GM18519 (cell line): Measurements from ENCODE around the gene IMPA2.

Source experiments
- ATAC-seq: cut with Tn5 transposase; IDR thresholded peaks from one replicate; pipeline ENCODE4 v1.9.1; 2021; ENCODE audit warnings: mild to moderate bottlenecking, moderate library complexity; ENCODE audit not compliant: unreplicated experiment, low FRiP score

The IMPA2 gene

DNA sequence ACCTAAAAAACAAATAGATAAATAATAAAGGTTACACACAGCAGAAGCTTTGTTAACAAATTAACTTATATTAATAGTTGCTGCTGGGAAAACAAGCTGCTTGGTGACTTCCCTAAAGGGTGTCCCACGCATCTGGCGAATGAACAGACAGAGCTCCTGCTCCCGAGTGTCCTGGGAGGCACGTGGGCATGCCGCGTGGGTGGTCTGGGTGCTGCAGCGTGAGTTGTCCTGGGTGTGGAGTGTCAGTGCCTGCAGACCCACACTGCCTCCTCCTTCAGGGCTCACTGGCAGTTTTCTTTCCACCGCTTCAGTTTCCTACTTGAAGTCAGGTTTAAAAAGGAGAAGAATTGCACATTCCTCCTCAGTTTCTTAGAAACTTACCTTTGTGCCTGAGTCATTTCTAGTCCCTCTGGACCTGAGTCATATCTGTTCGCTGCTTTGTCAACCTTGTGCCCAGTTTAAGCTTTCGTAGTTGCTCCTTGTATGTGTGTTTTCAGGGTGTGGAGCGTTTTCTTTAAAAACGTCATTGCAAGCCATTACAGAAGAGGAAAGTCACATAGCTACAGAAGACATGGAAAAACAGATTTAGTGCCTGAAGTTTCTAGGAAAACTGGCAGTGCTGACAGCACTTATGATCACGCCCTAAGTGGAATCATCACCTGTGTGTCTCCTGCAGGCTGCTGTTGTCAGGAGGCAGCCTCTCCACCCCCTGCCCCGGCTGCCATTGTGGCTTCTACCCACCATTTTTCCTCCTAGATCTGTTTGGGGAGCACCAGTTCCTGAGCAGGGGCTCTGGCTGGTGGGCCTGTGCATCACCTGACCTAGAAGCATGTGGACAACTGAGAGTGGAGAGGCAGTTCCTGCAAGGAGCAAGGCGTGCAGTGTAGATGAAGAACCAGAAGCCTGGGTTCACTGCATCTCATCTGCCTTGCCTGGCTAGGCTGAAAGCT is 24.5 kb downstream of the IMPA2 start:
- no peak for ATAC-seq

- ATAC-seq: no peak
Observed at GRCh38 chr18:12006488-12006840, 25.2 kb downstream of the IMPA2 start.

DNA sequence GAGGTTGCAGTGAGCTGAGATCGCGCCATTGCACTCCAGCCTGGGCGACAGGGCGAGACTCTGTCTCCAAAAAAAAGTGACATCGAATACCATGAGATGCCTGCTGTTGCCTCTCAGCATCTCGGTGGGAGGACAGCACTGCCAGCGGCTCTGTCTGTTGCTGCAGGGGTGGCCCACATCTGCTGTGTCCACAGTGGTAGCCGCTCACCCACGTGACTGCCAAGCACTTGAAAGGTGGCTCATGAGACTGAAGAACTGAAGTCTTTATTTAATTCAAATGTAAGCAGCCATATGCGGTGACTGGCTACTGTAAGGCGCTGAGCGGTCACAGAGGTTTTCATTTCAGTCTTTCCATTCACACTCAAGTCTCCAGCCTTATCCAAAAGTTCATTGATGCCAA is 25.8 kb downstream of the IMPA2 start:
- no peak for ATAC-seq

DNA sequence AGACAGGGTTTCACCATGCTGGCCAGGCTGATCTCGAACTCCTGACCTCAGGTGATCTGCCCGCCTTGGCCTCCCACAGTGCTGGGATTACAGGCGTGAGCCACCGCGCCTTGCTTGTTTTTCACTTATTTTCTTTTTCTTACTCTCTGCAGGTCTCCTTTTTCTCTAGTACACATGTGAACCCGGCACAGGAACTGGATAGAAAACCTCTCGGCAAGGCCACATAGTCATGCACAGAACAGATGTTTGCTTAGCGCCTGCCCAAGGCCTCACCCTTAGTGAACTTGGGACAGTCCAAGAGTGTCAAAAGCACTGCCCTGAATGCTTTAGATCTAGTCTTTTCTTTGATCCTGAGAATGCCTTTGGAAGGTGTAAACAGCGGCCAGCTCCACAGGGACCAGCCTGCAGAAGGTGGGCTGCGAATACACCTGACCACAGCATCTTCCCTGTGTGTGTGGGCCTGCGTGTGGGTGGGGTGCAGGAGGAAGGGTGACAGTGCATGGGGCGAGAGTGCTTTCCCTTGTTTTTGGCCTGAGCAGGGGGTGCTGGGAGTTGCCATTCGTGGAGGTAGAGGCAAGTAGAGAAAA is 27.0 kb downstream of the IMPA2 start:
- ATAC-seq: no peak

DNA sequence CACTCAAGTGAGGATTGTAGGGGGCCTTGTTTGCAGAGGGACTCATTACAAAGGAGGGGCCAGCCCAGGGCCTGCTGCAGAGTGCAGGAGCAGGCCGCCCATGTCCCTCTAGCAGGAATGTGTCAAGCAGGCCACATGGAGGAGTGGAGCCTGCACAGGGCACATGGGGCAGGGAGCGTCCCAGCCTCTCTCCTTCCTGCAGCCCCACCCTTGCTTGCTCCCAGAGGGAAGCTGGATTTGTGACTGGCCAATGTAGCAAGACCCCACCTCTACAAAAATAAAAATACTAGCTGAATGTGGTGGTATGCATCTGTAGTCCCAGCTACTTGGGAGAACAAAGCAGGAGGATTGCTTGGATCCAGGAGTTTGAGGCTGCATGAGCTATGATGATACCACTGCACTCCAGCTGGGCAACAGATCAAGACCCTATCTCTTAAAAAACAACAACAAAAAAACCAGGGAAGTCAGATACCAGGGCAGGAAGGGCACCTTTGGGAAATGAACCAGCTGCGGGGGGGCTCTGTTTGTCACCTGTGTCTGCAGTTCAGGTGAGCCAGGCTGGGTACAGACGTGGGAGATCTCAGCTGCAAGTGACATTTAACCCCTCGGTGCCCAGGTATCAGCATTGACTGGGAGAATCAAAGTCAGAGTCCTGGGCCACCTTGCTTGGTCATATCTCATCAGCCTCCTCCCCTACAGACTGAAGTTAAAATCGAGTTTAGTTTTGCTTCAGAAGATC is 27.7 kb downstream of the IMPA2 start:
- no peak for ATAC-seq

- no peak for ATAC-seq
Observed at GRCh38 chr18:12009581-12010140, 28.4 kb downstream of the IMPA2 start.

GRCh38 chr18:12010187-12010802 is 29.0 kb downstream of the IMPA2 start:
- no peak for ATAC-seq

- no peak for ATAC-seq
Observed at GRCh38 chr18:12011199-12011956, 30.1 kb downstream of the IMPA2 start.

DNA sequence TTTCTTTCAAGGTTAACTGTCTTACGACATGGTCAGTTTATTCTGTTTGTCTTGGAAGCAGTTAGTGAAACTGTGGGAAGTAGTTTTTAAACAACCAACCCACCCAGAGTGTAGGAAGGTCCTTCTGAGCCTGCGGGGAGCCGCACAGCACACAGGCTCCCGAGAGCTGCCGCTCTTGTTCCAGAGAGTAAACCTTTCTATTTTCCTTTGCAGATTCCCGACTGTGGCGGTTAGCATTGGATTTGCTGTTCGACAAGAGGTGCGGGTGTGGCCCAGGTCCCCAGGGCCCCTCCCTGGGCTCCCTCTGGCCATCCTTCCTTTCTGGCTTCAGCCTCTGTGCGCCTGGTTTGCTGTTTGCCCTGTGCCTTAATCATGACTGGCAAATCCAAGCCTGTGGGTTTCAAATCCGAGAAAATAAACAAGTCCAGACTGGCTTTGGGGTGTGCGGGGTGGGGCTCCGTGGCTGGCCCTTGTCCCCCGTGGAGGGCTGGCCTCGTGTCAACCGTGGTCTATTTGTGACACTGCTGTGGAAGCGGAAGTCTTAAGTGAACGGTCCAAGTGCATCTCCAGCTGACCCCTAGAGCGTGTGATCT is 30.7 kb downstream of the IMPA2 start:
- ATAC-seq: no peak

DNA sequence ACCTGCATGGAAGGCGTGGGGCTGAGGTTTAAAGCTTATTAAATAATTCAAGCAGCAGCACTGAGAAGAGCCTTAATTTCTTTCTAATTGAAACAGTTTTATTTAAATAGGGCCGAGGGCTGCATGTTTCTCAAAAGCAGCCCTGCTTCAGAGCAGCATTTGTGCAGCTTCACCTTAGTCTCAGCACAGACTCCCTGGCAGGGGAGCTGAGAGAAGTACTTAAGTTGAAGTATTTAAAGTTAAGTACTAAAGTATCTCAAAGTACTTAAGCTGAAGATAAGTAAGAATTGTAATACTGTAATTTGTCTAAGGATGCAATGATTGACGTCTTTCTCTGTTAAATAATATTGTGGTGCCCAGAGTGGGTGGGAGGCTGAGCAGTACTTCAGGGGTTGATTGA is 31.4 kb downstream of the IMPA2 start:
- ATAC-seq: no peak

GRCh38 chr18:12013186-12013916 is 32.0 kb downstream of the IMPA2 start:
- no peak for ATAC-seq

DNA sequence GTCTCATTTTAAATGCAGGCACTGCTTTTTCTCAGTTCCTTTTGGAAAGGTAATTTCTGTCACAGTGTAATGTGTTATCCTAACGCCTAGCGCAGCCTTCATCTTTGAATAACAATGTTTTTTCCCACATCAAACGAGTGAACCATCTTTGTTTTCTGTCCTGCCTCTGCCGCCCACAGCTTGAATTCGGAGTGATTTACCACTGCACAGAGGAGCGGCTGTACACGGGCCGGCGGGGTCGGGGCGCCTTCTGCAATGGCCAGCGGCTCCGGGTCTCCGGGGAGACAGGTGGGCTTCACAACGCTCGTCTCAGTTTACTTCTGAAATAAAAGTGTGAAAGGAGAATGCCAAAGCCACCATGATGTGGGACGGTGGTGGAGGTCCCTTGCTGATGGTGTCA is 32.8 kb downstream of the IMPA2 start:
- ATAC-seq: no peak

DNA sequence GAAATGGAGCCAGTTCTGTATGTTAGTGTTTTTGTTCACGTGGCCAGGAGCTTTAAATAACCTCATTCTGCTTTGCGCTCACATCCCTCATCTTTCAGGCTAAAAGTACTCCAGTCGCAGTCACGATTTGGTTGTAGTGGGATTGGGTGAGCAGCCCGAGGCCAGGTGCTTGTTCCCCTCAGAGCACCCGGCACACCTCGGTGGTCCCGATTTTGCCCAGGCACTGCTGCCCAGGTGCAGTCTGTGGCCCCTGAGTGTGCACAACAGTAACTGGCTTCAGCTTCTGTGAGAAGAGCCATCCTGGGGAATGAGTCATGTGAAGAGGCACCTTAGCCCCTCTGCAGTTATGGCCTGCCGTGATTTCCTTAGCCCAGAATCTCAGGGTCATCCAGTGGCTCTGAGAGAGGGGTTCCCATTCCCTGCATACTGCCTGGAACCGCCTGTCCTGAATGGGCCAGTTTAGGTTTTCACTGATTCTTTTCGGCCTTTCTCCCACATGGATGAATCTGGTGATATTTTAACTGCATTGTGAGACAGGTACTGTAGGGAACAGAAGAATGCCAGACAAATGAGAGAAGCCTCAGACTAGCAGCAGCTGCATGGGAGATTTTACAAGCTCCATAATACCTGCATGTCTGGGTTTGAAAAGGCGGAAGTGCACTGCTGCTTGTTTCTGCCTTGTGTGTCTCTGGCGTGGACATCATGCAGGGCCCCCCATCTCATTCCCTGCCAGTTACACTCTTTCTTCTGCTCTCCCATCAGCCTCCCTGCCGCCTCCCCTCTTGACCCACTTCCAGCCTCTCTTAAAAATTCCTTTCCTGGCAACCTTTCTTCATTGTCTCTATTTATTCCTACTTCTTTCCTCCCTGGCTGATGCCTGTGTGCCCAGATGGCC is 33.5 kb downstream of the IMPA2 start:
- no peak for ATAC-seq

DNA sequence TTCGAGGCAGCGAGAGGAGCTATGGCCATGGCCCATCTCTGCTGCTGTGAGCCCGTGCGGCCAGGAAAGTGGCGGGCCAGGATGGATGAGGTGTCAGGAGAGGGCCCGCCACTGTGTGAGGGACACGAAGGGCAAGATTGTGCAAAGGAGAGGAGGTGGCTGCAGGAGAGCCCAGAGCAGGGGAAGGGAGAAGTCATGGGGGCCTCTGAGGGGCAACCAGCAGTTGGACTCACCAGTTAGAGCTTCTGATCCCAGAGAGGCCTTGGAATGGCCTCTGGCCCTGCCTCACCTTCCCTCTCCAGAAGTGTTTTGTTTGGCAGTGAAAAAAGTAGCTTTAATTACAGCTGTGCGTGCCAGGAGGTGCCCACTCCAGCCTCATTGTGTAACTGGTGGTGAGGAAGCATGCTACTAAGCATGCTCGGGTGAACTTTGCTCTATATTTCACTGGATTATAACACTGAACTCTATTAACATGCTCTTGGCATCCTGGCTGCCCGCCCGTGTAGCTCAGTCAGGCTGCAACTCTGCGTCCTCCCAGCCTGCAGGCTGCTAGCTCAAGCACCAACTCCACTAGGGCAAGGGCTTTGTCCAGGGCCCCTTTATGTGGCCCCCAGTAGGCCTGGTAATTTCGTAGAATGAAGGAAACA is 34.2 kb downstream of the IMPA2 start:
- ATAC-seq: no peak

DNA sequence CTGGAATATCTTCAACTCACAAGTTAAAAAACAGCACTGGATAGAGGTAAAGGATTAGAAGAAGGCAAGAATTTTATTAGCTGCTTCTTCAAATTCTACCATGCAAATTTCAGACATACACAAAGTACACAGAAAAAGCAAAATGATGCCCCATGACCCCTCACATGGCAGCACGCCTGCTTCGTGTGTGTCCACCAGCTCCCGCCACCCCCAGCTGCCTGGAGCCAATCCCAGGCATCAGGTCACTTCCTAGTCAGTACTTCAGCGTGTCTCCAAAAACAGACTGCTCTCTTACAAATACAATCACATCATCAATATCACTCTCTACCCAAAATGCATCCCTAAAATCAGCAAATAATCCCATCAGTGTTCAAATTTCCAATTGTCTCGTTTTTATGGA is 35.8 kb downstream of the IMPA2 start:
- no peak for ATAC-seq

- ATAC-seq: no peak
Observed at GRCh38 chr18:12018861-12019260, 37.6 kb downstream of the IMPA2 start.

- no peak for ATAC-seq
Observed at GRCh38 chr18:12021077-12021476, 39.8 kb downstream of the IMPA2 start.
